PC-3 (cell line): ENCODE measurements around the gene PRPH2.

Source experiments
- EZH2phosphoT487 ChIP-seq: fragments of 300-600 bp; sonication (generic); IDR thresholded peaks from 2 replicates; pipeline ENCODE4 v1.6.1; 2018; ENCODE audit warnings: mild to moderate bottlenecking, antibody characterized with exemption, low read length, borderline replicate concordance
- TF ChIP-seq, protein P1 (sequence below): fragments of 300-600 bp; sonication (generic); conservative IDR thresholded peaks from 2 replicates; pipeline ENCODE4 v1.5.1; 2017; ENCODE audit warnings: antibody characterized with exemption, low read depth, mild to moderate bottlenecking, low read length

DNA sequence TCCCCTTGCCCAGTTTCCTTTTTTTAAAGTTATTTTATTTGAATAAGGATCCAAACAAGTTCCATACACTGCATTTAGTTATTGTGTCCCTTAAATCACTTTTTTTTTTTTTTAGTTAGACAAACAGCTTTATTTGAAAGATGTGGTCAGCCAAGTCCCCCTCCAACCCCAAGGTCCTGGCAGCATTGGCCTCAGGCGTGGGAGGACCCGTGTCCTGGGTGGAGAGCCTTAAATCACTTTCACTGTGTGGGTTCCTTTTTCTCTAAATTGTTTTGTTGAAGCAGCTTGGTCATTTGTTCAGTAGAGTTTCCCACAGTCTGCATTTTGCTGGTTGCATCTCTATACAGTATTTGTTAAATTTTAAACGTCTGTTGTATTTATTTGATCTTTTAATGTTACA lies 28.7 kb upstream of the PRPH2 start:
- TF ChIP-seq, protein P1, sequence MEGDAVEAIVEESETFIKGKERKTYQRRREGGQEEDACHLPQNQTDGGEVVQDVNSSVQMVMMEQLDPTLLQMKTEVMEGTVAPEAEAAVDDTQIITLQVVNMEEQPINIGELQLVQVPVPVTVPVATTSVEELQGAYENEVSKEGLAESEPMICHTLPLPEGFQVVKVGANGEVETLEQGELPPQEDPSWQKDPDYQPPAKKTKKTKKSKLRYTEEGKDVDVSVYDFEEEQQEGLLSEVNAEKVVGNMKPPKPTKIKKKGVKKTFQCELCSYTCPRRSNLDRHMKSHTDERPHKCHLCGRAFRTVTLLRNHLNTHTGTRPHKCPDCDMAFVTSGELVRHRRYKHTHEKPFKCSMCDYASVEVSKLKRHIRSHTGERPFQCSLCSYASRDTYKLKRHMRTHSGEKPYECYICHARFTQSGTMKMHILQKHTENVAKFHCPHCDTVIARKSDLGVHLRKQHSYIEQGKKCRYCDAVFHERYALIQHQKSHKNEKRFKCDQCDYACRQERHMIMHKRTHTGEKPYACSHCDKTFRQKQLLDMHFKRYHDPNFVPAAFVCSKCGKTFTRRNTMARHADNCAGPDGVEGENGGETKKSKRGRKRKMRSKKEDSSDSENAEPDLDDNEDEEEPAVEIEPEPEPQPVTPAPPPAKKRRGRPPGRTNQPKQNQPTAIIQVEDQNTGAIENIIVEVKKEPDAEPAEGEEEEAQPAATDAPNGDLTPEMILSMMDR: no peak
- no peak for TF ChIP-seq EZH2phosphoT487
